Parathyroid adenoma (tissue), 2 donors: ENCODE results near the gene SUMF1.

ENCODE experiments used
- H2AFZ ChIP-seq: fragments of 300-600 bp; sonication (generic); one replicate; pipeline ENCODE4 v1.7.0; 2017; ENCODE audit warnings: antibody characterized with exemption, mild to moderate bottlenecking
- H3K27ac ChIP-seq: fragments of 300-600 bp; sonication (generic); one replicate; pipeline ENCODE4 v1.7.0; 2017
- H3K27me3 ChIP-seq: fragments of 300-600 bp; sonication (generic); one replicate; pipeline ENCODE4 v1.7.0; 2017; ENCODE audit warnings: low read length; ENCODE audit not compliant: control insufficient read depth, insufficient read depth
- H3K36me3 ChIP-seq: fragments of 300-600 bp; sonication (generic); one replicate; pipeline ENCODE4 v1.7.0; 2017; ENCODE audit warnings: low read length; ENCODE audit not compliant: control insufficient read depth, insufficient read depth
- H3K4me1 ChIP-seq: fragments of 300-600 bp; sonication (generic); one replicate; pipeline ENCODE4 v1.7.0; 2017; ENCODE audit warnings: control low read depth
- H3K4me2 ChIP-seq: fragments of 300-600 bp; sonication (generic); one replicate; pipeline ENCODE4 v1.7.0; 2017; ENCODE audit warnings: low read length
- H3K4me3 ChIP-seq: fragments of 300-600 bp; sonication (generic); one replicate; pipeline ENCODE4 v1.7.0; 2017; ENCODE audit warnings: low read depth, low read length
- H3K79me2 ChIP-seq: fragments of 300-600 bp; sonication (generic); one replicate; pipeline ENCODE4 v1.7.0; 2017; ENCODE audit warnings: control low read depth
- H3K9ac ChIP-seq: fragments of 300-600 bp; sonication (generic); one replicate; pipeline ENCODE4 v1.7.0; 2017; ENCODE audit warnings: mild to moderate bottlenecking
- H3K9me3 ChIP-seq: fragments of 300-600 bp; sonication (generic); one replicate; pipeline ENCODE4 v1.7.0; 2017; ENCODE audit warnings: low read length; ENCODE audit not compliant: control insufficient read depth
- TF ChIP-seq, protein P1 (sequence below): fragments of 300-600 bp; sonication (generic); IDR thresholded peaks from one replicate; pipeline ENCODE4 v1.7.0; 2017; ENCODE audit warnings: antibody characterized with exemption, mild to moderate bottlenecking
- donor health status: primary hyperparathyroidism.

SUMF1 gene

DNA sequence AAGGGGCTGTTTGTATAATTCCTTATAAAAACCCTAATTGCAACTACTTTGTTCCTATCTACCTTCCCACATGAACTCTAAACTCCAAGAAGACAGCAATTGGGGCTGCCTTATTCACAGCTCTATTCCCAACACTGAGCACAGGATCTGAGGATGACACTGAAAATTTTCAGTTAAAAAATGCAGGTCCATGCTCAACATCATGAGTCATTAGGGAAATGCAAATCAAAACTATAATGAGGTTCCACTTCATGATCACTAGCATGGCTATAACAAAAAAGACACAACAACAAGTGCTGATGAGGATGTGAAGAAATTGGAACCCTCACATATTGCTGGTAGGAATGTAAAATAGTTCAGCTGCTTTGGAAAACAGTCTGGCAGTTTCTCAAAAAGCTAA, 12.9 kb downstream of the SUMF1 start:
- Histone ChIP-seq H3K9ac (no peak overlapping the region), H3K4me1 (no peaks in the 10 kb centered on the region), H3K79me2 (peaks cover 5% of the 10 kb centered on the region), H3K27ac (no peak overlapping the region), H3K9me3 (no peaks in the 10 kb centered on the region), H3K4me3 (no peak overlapping the region), H3K36me3 (no peaks in the 10 kb centered on the region), H3K4me2 (no peak overlapping the region), H2AFZ (no peak overlapping the region), H3K27me3 (no peaks in the 10 kb centered on the region)
- TF ChIP-seq, protein P1, sequence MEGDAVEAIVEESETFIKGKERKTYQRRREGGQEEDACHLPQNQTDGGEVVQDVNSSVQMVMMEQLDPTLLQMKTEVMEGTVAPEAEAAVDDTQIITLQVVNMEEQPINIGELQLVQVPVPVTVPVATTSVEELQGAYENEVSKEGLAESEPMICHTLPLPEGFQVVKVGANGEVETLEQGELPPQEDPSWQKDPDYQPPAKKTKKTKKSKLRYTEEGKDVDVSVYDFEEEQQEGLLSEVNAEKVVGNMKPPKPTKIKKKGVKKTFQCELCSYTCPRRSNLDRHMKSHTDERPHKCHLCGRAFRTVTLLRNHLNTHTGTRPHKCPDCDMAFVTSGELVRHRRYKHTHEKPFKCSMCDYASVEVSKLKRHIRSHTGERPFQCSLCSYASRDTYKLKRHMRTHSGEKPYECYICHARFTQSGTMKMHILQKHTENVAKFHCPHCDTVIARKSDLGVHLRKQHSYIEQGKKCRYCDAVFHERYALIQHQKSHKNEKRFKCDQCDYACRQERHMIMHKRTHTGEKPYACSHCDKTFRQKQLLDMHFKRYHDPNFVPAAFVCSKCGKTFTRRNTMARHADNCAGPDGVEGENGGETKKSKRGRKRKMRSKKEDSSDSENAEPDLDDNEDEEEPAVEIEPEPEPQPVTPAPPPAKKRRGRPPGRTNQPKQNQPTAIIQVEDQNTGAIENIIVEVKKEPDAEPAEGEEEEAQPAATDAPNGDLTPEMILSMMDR: no peak

DNA sequence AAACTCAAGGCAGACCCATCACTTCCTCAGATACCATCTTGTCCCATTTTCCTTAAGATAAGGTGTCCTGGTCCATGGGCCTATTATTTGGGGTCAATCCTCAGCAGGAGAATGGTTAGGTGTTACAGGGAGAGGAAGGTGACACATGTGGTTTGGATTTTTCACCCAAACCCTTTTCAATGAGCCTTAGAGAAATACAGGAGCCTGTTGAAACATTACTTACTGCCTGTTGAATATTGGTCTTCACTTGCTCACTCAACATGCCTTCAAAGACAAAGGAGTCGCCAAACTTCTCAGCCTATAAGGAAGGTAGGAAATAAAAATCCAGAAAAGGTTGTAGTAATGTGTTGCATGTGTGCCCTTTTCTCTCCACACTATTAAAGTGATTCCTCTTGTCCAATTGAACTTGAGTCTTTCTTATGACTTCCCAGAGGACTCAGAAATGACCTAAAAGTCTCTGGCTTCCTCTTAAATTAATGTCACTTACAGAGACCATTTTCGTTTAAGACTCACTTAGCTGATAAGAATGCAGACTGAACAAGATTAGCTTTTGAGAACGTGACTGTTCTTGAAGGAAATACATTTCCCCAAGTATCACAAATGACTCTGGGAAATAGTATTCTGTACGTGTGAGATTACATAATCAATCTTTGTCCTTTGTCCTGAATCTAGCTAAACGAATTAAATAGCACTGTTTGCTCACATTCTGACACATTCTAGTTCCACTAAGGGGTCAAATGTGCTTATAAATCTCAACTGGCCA, 17.8 kb downstream of the SUMF1 start:
- no peaks in the 10 kb centered on the region for H3K27me3 ChIP-seq
- H3K4me2 ChIP-seq: no peak overlapping the region
- H3K4me3 ChIP-seq: no peak overlapping the region
- H3K27ac ChIP-seq: no peak overlapping the region
- H3K79me2 ChIP-seq: peaks cover 3% of the 10 kb centered on the region
- no peak overlapping the region for H3K9ac ChIP-seq
- no peak overlapping the region for H2AFZ ChIP-seq
- H3K36me3 ChIP-seq: no peaks in the 10 kb centered on the region
- TF ChIP-seq, protein P1: no peak
- H3K9me3 ChIP-seq: no peaks in the 10 kb centered on the region
- H3K4me1 ChIP-seq: no peaks in the 10 kb centered on the region

DNA sequence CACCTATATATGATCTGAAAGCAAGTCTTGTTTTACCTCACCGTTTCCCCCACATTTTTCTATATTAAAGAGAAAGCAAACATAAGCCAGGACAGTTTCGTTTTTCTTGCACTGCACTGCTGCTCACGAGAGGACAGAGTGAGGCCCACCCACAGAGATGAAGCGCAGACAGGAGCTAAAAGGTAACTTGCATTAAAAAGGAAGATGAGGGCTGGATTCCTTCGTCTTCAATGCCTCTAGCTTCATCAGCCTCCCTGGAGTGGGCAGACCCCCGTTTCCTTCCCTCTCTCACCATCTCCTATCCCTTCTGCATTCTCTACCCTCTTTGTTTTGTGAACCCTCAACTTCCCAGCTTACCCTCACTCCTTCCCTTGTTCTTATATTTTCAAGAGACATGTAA, 18.9 kb downstream of the SUMF1 start:
- Histone ChIP-seq H3K79me2 (peaks cover 3% of the 10 kb centered on the region), H3K4me3 (no peak overlapping the region), H2AFZ (no peak overlapping the region), H3K36me3 (no peaks in the 10 kb centered on the region), H3K4me1 (no peaks in the 10 kb centered on the region), H3K27ac (no peak overlapping the region), H3K9ac (no peak overlapping the region), H3K9me3 (no peaks in the 10 kb centered on the region), H3K4me2 (no peak overlapping the region), H3K27me3 (no peaks in the 10 kb centered on the region)
- TF ChIP-seq, protein P1: no peak

DNA sequence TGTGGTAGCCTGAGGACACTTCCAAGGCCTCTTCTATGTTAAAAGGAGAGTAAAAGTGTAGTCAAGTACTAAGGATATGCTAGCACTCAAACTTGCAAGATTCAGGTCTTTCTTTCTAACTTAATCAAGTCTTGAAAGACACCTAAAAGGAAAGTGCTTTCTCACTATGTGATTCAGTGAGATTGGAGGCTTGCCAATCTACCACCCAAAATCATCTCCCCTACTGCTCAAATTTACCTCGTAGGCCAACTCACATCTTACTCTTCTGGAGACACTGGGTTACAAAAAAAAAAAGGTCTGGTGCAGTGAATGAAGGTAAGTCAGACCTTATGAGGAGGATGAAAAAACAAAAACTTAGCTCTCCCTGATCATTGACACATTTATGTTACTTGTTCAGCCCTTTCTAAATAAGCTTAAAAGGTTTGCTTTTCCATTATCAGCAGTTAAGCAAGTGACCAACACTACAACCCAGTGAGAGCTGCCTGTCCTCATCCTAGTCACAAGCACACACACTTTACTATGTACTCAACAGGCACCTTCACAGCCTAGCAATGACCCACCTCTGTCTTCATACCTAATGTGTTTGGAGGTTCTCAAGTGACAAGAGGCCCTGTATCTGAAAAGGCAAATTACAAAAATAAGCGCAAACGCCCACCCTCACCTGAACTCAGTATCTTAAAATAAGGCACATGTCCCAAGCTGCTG, 19.6 kb downstream of the SUMF1 start:
- Histone ChIP-seq H3K27ac (no peak overlapping the region), H3K79me2 (peaks cover 3% of the 10 kb centered on the region), H3K4me2 (no peak overlapping the region), H3K9me3 (no peaks in the 10 kb centered on the region), H3K27me3 (no peaks in the 10 kb centered on the region), H3K36me3 (no peaks in the 10 kb centered on the region), H3K4me1 (no peaks in the 10 kb centered on the region), H3K9ac (no peak overlapping the region), H3K4me3 (no peak overlapping the region), H2AFZ (no peak overlapping the region)
- TF ChIP-seq, protein P1: no peak
